ENCODE data around the gene KRT74.

The KRT74 gene

DNA sequence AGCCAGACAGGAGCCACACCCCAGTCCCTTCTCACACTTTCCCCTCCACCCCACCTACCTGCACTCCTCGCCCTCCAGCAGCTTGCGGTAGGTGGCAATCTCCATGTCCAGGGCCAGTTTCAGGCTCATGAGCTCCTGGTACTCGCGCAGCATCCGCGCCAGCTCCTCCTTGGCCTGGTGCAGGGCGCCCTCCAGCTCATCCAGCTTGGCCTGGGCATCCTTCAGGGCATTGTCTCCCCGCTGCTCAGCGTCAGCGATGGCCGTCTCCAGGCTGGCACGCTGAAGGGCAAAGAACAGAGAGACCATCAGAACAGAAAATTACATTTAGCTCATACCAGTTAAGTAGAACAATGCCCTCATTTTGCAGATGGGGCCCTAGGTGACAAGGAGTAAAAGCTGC is 5.5 kb downstream of the KRT74 start:
- Histone ChIP-seq H2AFZ (ENCODE audit: low read depth, low read length, severe bottlenecking) (no peak overlapping the region), H4K20me1 (ENCODE audit: low read depth, low read length) (no peaks in the 10 kb centered on the region), H3K9me3 (ENCODE audit: insufficient read depth, low read length) (no peaks in the 10 kb centered on the region), H3K79me2 (ENCODE audit: insufficient read depth, low read length) (no peaks in the 10 kb centered on the region), H3K4me3 (ENCODE audit: insufficient read depth, low read length, poor library complexity, severe bottlenecking) (no peak overlapping the region), H3K4me2 (ENCODE audit: low read depth, low read length, poor library complexity, severe bottlenecking) (no peak overlapping the region), H3K9ac (ENCODE audit: low read length) (no peak overlapping the region), H3K36me3 (ENCODE audit: low read length) (no peaks in the 10 kb centered on the region), H3K27me3 (ENCODE audit: low read length) (no peaks in the 10 kb centered on the region), H3K9me2 (replicated peaks; ENCODE audit: insufficient read depth, low read length) (no peaks in the 10 kb centered on the region), H3F3A (ENCODE audit: insufficient read depth) (no peaks in the 10 kb centered on the region), H3K27ac (ENCODE audit: low read depth, low read length) (no peak overlapping the region)
- TF ChIP-seq, protein P1, sequence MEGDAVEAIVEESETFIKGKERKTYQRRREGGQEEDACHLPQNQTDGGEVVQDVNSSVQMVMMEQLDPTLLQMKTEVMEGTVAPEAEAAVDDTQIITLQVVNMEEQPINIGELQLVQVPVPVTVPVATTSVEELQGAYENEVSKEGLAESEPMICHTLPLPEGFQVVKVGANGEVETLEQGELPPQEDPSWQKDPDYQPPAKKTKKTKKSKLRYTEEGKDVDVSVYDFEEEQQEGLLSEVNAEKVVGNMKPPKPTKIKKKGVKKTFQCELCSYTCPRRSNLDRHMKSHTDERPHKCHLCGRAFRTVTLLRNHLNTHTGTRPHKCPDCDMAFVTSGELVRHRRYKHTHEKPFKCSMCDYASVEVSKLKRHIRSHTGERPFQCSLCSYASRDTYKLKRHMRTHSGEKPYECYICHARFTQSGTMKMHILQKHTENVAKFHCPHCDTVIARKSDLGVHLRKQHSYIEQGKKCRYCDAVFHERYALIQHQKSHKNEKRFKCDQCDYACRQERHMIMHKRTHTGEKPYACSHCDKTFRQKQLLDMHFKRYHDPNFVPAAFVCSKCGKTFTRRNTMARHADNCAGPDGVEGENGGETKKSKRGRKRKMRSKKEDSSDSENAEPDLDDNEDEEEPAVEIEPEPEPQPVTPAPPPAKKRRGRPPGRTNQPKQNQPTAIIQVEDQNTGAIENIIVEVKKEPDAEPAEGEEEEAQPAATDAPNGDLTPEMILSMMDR (IDR thresholded peaks at IDR 0.05; ENCODE audit: insufficient read depth, low read length, poor library complexity, severe bottlenecking), result no peak
- TF ChIP-seq EZH2phosphoT487 (conservative IDR thresholded peaks at IDR 0.05; ENCODE audit: low read length), result no peak

DNA sequence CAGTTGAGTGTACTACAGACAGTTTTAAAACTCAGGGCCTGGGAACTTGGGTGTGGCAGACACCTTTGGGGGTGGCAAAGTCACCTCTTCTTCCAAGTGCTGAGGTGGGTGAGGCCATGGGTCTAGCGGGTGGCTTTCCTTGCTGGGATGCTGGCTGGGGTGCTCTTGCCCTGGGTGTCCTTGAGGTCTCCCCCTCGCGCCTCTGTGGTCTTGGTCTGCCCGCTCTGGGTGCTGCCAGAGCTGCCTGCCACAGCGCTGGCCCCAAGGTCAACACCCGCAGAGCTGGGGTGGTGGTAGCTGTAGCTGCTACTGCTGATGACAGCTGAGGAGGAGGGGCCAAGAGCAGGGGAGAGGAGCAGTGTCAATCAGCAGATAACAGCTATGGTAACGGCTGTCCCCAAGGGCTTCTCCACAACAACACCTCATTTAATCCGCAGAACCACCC is 6.8 kb downstream of the KRT74 start:
- Histone ChIP-seq H4K20me1 (ENCODE audit: low read depth, low read length) (no peaks in the 10 kb centered on the region), H3K27me3 (ENCODE audit: low read length) (no peaks in the 10 kb centered on the region), H3K36me3 (ENCODE audit: low read length) (no peaks in the 10 kb centered on the region), H3K4me3 (ENCODE audit: insufficient read depth, low read length, poor library complexity, severe bottlenecking) (no peak overlapping the region), H3K4me2 (ENCODE audit: low read depth, low read length, poor library complexity, severe bottlenecking) (no peak overlapping the region), H3K9me2 (replicated peaks; ENCODE audit: insufficient read depth, low read length) (no peaks in the 10 kb centered on the region), H3F3A (ENCODE audit: insufficient read depth) (no peaks in the 10 kb centered on the region), H3K9me3 (ENCODE audit: insufficient read depth, low read length) (no peaks in the 10 kb centered on the region), H2AFZ (ENCODE audit: low read depth, low read length, severe bottlenecking) (no peak overlapping the region), H3K79me2 (ENCODE audit: insufficient read depth, low read length) (no peaks in the 10 kb centered on the region), H3K27ac (ENCODE audit: low read depth, low read length) (no peak overlapping the region), H3K9ac (ENCODE audit: low read length) (no peak overlapping the region)
- TF ChIP-seq, protein P1 (IDR thresholded peaks at IDR 0.05; ENCODE audit: insufficient read depth, low read length, poor library complexity, severe bottlenecking), result no peak
- TF ChIP-seq EZH2phosphoT487 (conservative IDR thresholded peaks at IDR 0.05; ENCODE audit: low read length), result no peak

DNA sequence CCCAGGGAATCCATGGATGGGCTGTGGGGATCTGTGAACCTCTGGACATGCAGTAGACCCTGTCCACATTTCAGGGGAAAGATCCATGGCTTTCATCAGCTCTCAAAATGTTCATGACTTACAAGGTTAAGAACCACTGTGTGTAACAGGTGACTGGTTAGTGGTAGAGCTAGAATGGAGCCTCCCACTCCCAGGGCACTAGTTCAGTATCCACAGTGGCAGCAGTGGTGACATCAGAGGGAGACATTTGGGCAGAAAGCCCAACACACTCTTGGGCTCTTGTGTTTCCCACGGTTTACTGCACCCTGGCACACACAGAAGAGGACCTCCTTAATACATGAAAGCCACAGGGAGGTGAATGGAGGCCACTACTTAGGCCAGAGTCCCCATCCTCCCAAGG is 9.1 kb downstream of the KRT74 start:
- no peaks in the 10 kb centered on the region for H3K9me2 ChIP-seq (replicated peaks; ENCODE audit: insufficient read depth, low read length)

More for the DNA sequence above, 9.1 kb downstream of the KRT74 start:
- Histone ChIP-seq H4K20me1 (ENCODE audit: low read depth, low read length) (no peaks in the 10 kb centered on the region), H3K36me3 (ENCODE audit: low read length) (no peaks in the 10 kb centered on the region), H3K27ac (ENCODE audit: low read depth, low read length) (no peak overlapping the region), H3K4me2 (ENCODE audit: low read depth, low read length, poor library complexity, severe bottlenecking) (no peak overlapping the region), H2AFZ (ENCODE audit: low read depth, low read length, severe bottlenecking) (no peak overlapping the region), H3K4me3 (ENCODE audit: insufficient read depth, low read length, poor library complexity, severe bottlenecking) (no peak overlapping the region), H3K9me3 (ENCODE audit: insufficient read depth, low read length) (no peaks in the 10 kb centered on the region), H3K79me2 (ENCODE audit: insufficient read depth, low read length) (no peaks in the 10 kb centered on the region), H3F3A (ENCODE audit: insufficient read depth) (no peaks in the 10 kb centered on the region), H3K9ac (ENCODE audit: low read length) (no peak overlapping the region), H3K27me3 (ENCODE audit: low read length) (no peaks in the 10 kb centered on the region)
- TF ChIP-seq EZH2phosphoT487 (conservative IDR thresholded peaks at IDR 0.05; ENCODE audit: low read length), result no peak
- TF ChIP-seq, protein P1 (IDR thresholded peaks at IDR 0.05; ENCODE audit: insufficient read depth, low read length, poor library complexity, severe bottlenecking), result no peak
